Brain pericyte (primary cell): ENCODE measurements around the gene KPNA4.
"Not testable (repeated sequence)": the region's sequence is repeated elsewhere in the genome, so short reads cannot be mapped to it uniquely, and the experiment has no call there.

Experiments
- DNase-seq: peaks from one replicate; pipeline ENCODE4 v3.0.0-alpha.2; 2012; ENCODE audit warnings: low read depth, low spot score

Gene KPNA4

GRCh38 chr3:160565442-160566403 lies at the start of gene KPNA4:
TSS of gene KPNA4 (minus strand) at chr3:160565571. CDS start at chr3:160565282, 289 bp downstream.
- peak; percentile 93 for DNase-seq

- no peak for DNase-seq
Observed at GRCh38 chr3:160613661-160614060, 48.3 kb upstream of the KPNA4 start.

- DNase-seq, result no peak
Observed at GRCh38 chr3:160612386-160613075, 47.2 kb upstream of the KPNA4 start.

GRCh38 chr3:160611141-160611540 lies 45.8 kb upstream of the KPNA4 start:
- no peak for DNase-seq

- no peak for DNase-seq
Observed at GRCh38 chr3:160608870-160609269, 43.5 kb upstream of the KPNA4 start.

- DNase-seq, result no peak
Observed at GRCh38 chr3:160607826-160608225, 42.5 kb upstream of the KPNA4 start.

GRCh38 chr3:160605315-160605714 lies 39.9 kb upstream of the KPNA4 start:
- DNase-seq, result no peak

- DNase-seq, result not testable (repeated sequence)
Observed at GRCh38 chr3:160603845-160604244, 38.5 kb upstream of the KPNA4 start.

GRCh38 chr3:160602259-160602658 lies 36.9 kb upstream of the KPNA4 start:
- DNase-seq, result no peak

GRCh38 chr3:160601288-160601687 lies 35.9 kb upstream of the KPNA4 start:
- no peak for DNase-seq

- no peak for DNase-seq
Observed at GRCh38 chr3:160598865-160599264, 33.5 kb upstream of the KPNA4 start.

GRCh38 chr3:160588023-160588422 lies 22.7 kb upstream of the KPNA4 start:
- no peak for DNase-seq

- DNase-seq, result no peak
Observed at GRCh38 chr3:160587105-160587504, 21.7 kb upstream of the KPNA4 start.

GRCh38 chr3:160586679-160587078 lies 21.3 kb upstream of the KPNA4 start:
- no peak for DNase-seq

- DNase-seq, result no peak
Observed at GRCh38 chr3:160583451-160583850, 18.1 kb upstream of the KPNA4 start.

GRCh38 chr3:160580938-160581337 lies 15.6 kb upstream of the KPNA4 start:
- DNase-seq, result no peak

- no peak for DNase-seq
Observed at GRCh38 chr3:160577556-160578195, 12.3 kb upstream of the KPNA4 start.

GRCh38 chr3:160577093-160577492 lies 11.7 kb upstream of the KPNA4 start:
- no peak for DNase-seq

GRCh38 chr3:160576621-160577020 lies 11.2 kb upstream of the KPNA4 start:
- DNase-seq, result no peak

GRCh38 chr3:160575589-160575988 lies 10.2 kb upstream of the KPNA4 start:
- DNase-seq, result no peak

GRCh38 chr3:160574636-160575035 lies 9.3 kb upstream of the KPNA4 start:
- no peak for DNase-seq

- DNase-seq, result not testable (repeated sequence)
Observed at GRCh38 chr3:160573955-160574525, 8.7 kb upstream of the KPNA4 start.
